HG02885 (cell line): ENCODE data around the gene FBXO46.
"Not testable (repeated sequence)": the region's sequence is repeated elsewhere in the genome, so short reads cannot be mapped to it uniquely, and the experiment has no call there.

Experiments
- ATAC-seq: cut with Tn5 transposase; IDR thresholded peaks from one replicate; pipeline ENCODE4 v1.9.1; 2021; ENCODE audit warnings: mild to moderate bottlenecking; ENCODE audit not compliant: unreplicated experiment, poor library complexity

Gene FBXO46

DNA sequence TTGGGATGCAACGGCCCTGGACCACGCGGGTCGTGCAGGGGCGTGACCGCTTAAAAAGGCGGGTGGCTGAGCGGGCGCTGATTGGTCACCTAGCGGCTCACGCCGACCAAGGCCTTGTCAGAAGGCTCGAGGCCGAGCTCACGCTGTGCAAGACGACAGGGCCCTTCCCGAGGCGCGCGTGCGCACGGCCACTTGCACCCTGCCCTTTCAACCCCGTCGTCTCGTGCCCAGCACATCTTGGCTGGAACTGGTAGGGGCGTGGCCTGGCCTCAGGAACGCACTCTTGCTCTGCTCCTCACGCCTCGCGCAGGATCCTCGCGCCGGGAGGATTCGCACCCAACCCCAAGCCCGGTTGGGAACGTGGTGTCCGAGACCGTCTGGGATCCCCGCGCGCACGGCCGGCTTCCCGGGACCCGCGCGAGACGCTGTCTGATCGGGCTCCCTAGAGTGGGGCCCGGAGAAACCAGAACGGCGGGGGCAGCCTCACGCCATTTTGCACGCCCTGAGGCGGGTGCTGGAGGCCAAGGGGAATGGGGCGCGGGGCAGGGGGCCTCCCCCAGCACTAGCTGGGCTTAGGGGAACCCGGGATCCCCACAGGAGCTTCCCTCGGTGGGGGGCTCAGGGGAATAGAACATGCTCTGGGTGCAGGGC, 2.6 kb upstream of the FBXO46 start, which contains the start of gene MEIOSIN:
Gene MEIOSIN (plus strand): TSS at position 280 of the 651 bp plus-strand sequence. CDS start 1,938 bp downstream, outside the sequence.
- ATAC-seq = no peak

DNA sequence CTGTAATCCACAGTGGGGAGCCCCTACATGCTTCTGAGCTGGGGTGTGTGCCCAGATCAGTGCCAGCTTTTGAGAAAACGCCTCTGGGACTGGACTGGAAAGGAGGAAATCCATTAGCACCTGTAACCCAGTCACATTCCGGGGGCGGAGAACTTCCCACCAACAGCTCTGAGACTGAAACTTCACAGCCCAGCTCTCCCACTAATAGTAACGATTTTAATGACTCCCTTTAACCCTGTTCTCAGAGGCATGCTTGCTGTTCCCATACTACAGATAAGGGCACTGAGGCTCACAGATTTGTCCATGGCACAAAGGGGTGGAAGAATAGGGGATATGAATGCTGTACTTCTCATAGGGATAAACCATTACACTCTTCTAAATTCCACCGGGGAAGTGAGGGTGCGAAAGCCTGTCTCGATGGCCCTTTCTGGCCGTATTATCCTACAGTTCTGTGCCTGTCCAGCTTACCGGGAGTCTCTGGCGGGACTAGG, 851 bp downstream of the FBXO46 start:
- ATAC-seq = no peak

DNA sequence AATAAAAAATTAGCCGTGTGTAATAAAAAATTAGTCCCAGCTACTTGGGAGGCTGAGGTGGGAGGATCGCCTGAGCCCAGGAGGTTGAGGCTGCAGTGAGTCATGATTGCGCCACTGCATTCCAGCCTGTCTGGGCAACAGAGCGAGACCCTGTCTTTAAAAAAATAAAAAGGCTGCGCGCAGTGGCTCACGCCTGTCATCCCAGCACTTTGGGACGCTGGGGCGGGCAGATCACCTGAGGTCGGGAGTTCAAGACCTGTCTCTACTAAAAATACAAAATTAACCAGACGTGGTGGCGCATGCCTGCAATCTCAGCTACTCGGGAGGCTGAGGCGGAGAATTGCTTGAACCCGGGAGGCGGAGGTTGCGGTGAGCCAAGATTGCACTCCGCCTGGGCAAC, 2.0 kb downstream of the FBXO46 start:
- ATAC-seq = not testable (repeated sequence)

DNA sequence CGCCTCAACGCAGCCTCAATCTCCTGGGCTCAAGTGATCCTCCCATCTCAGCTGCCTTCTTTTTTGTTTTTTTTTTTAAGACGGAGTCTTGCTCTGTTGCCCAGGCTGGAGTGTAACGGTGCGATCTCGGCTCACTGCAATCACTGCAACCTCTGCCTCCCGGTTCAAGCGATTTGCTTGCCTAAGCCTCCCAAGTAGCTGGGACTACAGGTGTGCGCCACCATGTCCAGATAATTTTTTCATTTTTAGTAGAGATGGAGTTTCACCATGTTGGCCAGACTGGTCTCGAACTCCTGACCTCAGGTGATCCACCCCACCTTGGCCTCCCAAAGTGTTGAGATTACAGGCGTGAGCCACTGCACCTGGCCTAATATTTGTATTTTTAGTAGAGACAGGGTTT, 10.6 kb downstream of the FBXO46 start:
- ATAC-seq = not testable (repeated sequence)

DNA sequence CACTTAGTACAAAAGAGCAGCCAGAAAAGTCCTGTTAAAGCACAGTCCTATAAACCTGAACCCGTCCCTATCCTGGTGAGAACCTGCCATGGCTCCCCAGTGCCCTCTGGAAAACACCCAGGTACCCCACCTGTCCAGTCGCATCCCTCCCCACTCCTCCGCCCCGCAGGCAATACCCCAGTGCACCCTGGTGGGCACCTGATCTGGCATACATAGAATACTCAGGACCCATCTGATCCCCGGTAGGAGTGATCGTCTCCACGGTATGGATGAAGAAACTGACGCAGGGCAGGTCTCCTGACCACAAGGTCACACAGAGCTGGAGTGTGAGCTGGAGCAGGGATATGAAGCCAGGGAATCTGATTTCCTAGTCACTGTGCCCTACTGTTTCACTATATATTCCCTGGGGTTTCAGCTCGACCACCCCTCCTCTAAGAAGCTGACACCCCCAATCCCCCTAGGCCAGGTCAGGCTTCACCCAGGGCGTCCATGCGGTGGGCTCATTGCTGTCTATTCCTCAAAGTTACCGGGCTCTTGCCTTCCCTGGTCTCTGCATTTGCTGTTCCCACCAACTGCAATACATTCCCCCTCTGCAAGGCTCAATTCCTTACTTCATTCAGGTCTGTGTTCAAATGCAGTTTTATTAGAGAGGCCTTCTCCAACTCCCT, 12.6 kb downstream of the FBXO46 start:
- no peak for ATAC-seq

DNA sequence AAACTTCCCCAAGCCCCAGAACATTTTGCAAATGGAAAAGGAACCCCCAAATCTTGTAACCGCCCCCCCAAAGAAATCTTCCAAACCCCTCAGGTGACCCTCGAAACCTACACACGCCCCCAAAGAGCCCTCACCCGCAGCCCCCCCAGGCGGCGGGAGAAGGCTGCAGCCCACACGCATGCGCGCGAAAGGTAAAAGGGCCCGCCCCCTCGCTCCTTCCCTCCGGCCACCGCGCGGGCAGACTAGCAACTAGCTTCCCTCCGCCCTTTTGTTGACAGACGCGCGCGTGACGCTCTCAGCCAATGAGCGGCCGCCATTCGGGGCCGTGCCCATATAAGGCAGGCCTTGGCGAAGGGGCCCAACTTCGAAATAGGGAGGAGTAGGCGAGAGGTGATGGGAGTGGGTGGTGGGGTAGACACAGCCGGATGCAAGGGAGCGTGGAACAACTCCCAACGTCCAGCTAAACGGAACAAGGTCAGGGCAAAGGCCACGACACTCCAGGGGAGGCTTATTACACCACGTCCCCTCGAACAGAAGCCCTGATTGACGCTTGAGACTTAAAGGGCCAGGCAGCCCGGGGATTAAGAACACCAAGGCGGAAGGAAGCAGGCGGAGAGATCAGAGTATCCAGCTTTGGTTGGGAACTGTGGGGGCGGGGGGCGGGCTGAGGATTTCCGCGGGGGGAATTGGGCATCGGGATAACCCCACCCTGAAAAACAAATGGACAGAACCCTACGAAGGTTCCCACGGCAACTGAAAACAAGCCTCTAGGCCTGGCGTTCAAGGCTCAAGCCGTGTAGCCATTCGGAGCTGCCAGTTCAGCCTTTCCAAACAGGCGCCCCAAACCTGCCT, 13.3 kb downstream of the FBXO46 start:
- peak; percentile 94 for ATAC-seq

DNA sequence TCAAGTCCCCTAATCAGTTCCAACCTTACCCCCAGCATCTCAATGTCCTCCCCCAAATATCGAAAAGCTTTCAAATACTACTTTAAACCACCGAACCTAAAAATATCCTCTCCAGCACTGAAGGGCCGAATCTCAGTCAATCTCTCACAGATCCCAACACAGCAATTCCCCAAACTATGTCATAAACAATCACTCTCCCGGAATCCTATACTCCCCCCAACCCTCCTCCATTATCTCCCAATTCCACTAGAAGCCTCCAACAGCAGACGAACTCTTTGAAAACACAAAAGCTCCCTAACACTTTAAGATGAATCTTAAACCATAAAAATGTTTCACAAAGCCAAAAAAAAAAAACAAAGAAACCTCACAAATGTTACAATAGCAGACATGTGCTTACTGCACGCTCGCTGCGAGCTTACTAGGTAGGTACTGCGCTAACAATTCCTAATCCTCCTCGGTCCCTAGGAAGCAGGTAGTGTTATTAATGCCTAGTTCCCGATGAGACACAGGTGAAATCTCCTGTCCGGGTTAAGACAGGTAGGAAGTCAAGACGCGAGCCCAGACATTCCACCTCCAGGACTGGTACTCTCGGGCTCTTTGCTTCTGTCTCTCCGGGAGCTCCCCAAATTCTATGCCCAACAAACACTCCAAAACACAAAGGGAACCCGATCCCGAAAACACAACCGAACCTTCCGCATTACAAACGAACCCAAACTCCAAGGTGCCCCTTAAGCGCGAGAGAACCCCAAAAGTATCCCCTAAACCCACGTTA, 14.2 kb downstream of the FBXO46 start:
- ATAC-seq = no peak

DNA sequence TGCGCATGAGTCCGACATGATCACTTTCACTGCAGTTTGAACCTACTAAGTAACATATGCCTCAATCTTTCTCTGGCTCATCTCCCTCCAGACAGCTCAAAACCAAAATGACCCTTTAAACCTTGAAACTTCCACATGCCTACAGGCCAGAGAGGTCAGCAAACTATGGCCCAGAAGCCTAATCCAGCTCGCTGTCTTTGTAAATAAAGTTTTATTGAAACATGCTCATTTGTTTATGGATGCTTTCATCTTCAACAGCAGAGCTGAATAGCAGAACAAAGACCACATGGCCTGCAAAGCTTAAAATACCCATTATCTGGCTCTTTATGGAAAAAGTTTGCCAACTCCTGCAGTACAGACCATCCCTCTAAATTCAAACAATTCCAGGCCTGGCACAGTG, 15.6 kb downstream of the FBXO46 start:
- no peak for ATAC-seq

DNA sequence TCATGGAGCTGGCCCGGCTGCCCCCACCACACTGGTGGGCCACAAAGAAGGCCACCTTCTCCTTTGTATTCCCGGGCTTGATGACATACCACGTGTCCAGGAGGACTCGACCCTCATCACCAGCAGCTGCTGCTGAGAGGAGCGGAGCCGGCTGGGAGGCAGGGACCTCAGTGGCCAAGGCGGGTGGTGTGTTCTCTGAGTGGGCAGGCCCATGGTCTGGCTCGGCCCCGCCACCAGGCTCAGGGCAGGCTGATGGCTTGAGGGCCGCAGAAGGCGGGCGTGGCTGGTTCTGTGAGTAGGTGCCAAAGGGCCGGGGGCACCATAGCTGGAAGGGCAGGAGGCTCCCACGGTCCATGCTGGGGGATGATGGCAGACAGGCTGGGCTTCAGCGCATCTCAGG, 17.6 kb downstream of the FBXO46 start:
- no peak for ATAC-seq

DNA sequence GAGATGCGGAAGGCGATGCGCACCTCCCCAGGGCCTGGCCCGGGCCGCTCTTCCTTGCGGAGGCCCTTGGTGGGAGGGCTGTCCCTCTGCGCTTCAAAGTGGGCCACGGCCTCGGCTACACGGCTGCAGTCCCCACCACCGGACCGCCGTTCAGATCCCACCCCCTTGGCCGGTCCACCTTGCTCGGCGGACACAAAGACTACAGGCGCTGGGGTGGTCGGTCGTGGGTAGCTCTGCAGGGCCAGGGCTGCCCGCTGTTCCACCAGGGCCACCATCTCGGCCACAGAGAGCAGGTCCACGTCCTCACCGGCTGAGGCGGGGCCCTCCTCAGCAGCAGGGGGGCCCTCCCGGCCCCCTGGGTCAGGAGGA, 18.0 kb downstream of the FBXO46 start:
- no peak for ATAC-seq

DNA sequence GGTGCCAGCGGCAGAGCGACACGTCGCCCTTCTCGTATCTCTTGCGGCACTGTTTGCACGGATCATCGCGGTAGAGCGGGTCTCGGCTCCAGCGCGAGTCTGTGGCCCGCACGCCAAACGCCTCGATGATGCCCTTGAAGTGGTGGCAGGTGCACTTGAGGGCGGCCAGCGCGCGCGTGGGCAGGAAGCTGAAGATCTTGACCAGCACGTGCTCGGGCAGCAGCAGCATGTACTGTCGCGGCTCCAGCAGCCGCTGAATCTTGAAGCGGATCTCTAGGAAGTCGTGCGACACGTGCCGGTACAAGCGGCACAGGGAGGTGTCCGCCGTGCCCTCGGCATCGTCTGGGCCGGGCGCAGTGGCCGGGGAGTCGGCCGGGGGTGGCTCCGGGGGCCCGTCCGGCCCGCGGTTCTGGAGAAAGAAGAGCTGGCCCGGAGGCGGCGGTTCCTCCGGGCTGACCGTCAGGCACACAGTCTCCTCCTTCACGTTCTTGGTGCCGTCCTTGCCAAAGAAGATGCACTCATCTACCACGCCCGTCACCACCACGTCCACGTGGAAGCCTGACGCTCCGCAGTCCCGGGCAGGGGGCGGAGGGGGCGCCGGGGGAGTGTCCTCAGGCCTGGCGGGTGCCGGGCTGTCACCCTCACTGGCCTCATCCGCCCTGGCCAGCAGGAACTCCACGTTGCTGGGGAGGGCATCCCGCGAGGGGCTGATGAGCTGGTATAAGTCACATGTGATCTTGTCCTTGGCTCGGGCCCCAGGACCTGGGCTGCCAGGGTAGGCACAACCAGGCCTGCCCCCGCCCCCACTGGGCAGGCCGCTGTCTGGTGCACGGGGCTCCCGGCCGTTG, 18.6 kb downstream of the FBXO46 start:
- no peak for ATAC-seq

DNA sequence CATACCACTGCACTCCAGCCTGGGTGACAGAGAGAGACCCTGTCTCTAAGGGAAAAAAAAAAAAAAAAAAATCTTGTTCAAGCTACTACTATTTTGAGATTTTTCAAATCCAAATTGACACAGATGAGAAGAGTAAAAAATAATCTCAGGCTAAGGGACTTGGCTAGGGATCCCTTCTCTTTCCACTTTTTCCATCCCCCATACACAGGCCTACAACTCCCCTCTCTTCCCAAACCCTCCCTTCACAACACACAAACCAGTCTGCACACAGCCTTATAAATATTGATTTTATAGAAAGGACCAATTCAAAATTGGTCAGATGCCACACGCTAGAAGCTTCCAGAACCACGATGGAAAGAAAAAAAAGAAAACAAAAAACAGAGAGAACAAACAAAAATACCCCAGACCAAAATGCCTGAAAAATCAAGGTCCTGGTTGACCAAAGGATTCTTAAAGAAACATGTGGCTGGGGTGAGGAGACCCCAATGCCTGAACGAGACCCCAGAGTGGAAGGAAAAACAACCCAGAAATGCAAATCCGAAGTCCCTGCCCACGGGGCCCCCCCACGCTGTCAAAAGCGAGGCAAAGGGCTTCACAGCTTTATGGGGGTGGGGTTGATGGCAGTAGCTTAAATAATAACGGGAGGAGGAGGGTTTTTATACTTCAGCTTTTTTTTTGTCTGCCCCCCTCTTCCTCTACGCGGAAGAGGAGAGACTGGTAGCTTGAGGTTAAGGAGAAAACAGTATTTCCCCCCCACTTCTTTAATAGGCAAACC, 20.2 kb downstream of the FBXO46 start:
- no peak for ATAC-seq

DNA sequence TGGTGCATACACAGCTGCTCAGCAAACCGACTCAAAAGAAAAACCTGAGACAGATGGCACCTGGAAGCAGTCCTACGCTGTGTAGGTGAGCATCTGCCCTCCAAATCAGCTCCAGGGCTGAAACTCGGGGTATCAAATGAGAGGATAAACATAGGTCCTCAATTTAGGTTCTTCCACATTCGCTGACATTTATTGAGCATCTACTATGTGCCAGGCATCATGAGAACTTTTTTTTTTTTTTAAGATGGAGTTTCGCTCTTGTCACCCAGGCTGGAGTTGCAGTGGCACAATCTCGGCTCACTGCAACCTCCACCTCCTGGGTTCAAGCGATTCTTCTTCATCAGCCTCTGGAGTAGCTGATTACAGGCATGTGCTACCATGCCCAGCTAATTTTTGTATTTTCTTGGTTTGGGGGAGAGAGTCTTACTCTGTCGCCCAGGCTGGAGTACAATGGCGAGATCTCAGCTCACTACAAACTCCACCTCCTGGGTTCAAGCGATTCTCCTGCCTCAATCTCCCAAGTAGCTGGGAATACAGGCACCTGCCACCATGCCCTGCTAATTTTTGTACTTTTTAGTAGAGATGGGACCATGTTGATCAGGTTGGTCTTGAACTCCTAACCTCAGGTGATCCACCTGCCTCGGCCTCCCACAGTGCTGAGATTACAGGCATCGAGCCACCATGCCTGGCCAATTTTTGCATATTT, 24.8 kb downstream of the FBXO46 start:
- no peak for ATAC-seq

DNA sequence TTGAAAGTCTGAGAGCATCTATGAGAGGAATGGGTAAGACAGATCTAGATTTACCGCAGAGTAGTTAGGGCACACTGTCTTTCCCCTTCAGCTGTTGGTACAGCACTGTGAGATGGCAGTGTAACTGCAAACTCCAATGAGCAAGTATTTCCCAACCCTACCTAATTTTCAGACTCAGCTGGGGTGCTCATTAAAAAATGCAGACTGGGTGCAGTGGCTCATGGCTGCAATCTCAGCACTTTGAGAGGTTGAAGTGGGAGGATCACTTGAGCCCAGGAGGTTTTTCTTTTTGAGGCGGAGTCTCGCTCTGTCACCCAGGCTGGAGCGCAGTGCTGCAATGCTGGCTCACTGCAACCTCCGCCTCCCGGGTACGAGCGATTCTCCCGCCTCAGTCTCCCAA, 25.6 kb downstream of the FBXO46 start:
- no peak for ATAC-seq

DNA sequence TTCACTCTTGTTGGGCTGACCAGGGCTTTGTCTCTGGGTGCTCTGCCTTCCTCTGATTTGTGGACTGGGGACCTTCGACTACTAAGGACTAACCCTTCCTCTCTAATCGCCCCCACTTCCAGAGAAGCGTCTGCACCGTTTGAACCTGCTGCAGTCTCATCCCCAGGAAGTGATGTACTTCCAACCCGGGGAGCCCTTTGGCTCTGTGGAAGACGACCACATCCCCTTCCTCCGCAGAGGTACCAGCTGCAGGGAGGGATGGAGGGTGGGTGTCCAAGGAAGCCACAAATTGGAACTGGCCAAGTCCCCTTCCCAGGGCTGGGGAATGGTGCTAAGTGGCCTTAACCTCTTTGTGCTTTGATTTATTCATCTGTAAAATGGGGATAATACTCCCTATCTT, 29.0 kb downstream of the FBXO46 start:
- ATAC-seq = no peak

DNA sequence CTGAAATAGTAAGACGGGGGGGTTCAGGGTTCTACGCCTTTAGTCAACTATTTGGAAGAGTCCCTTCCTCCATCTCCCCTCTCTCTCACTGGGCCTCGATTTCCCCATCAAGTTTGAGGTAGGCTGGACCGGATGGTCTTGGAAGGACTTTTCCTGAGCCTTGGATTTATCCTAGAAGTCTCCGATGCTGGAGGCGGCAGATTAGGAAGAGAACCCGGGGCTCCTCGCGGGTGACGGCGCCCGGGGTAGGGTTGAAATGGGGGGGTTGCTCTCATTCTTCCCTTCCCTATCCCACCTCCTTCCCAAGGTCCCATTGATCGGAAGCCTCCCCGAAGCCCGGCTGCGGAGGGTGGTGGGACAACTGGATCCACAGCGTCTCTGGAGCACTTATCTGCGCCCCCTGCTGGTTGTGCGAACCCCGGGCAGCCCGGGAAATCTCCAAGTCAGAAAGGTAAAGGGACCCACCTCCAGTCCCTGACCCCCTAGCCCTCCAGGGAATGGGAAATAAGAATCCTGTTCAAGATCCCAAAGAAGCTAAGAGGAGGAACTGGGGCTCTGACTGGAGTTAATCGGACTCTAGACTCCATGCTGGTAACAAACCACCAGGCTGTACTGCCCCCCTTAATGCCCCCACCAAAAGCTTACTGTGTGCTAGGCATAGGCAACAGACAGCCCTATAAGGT, 37.4 kb downstream of the FBXO46 start:
- no peak for ATAC-seq
